Vagina (tissue), 2 donors: Measurements from ENCODE around the gene TPRG1L.

Experiments used
- CTCF ChIP-seq, 3 experiments: fragments of 450-650 bp in 2 of 3; fragments of 200-600 bp in 1 of 3; sonication (generic) in 1 of 3; IDR thresholded peaks; one replicate each; pipeline ENCODE4 v1.5.1; 2017 to 2019; ENCODE audit warnings: antibody characterized with exemption in 3 of 3, mild to moderate bottlenecking in 2 of 3, moderate library complexity in 2 of 3
- POLR2A ChIP-seq, 2 donors: fragments of 450-650 bp; IDR thresholded peaks; one replicate each; pipeline ENCODE4 v1.6.1; 2017; ENCODE audit warnings: antibody characterized with exemption in 2 of 2, mild to moderate bottlenecking in 2 of 2, moderate library complexity in 2 of 2

- TF ChIP-seq CTCF (IDR thresholded peaks at IDR 0.05): no peak
- no peak for TF ChIP-seq POLR2A (IDR thresholded peaks at IDR 0.05)
Observed at GRCh38 chr1:3639397-3639911, 14.6 kb downstream of the TPRG1L start.
